Mesothelial cell of epicardium (in vitro differentiated cells): Measurements from ENCODE around the gene ACADS. TPM values are rescaled to one million over a fixed set of nuclear protein-coding genes. Genes with fewer than 3 reads are reported as not detected.
A peak's percentile ranks its signal among the peaks of the same experiment; 100 is the strongest.

ENCODE experiments used
- DNase-seq, 2 experiments: peaks; one replicate each; pipeline ENCODE4 v3.0.0; 2021; ENCODE audit warnings: low spot score in 2 of 2; ENCODE audit not compliant: unreplicated experiment in 2 of 2
- H3K27ac Mint-ChIP-seq: 2 replicates; pipeline ENCODE4 v1.8.0; 2021; ENCODE audit warnings: mixed read lengths
- H3K27me3 Mint-ChIP-seq: 2 replicates; pipeline ENCODE4 v1.8.0; 2021; ENCODE audit warnings: low read depth, mixed read lengths
- H3K36me3 Mint-ChIP-seq: 2 replicates; pipeline ENCODE4 v1.8.0; 2021; ENCODE audit warnings: mixed read lengths
- H3K4me1 Mint-ChIP-seq: 2 replicates; pipeline ENCODE4 v1.8.0; 2021; ENCODE audit warnings: mixed read lengths
- H3K4me3 Mint-ChIP-seq: 2 replicates; pipeline ENCODE4 v1.8.0; 2021; ENCODE audit warnings: mild to moderate bottlenecking, moderate library complexity, mixed read lengths
- H3K9me3 Mint-ChIP-seq: 2 replicates; pipeline ENCODE4 v1.8.0; 2021; ENCODE audit warnings: mixed read lengths
- CTCF ChIP-seq: fragments of 200-600 bp; sonication (generic); IDR thresholded peaks from one replicate; pipeline ENCODE4 v1.5.0; 2021; ENCODE audit warnings: antibody characterized with exemption; ENCODE audit not compliant: unreplicated experiment
- total RNA-seq: library from RNA; stranded (reverse); gene quantifications from 3 replicates; pipeline ENCODE4 v1.2.1, GENCODE V29; 2021

ACADS gene
- total RNA-seq, 1 donor from 2014 or later = 11.9 TPM

- Mint-ChIP-seq H3K27ac (no peak overlapping the region), H3K4me1 (no peaks in the 10 kb centered on the region), H3K9me3 (no peaks in the 10 kb centered on the region), H3K36me3 (peaks cover 22% of the 10 kb centered on the region), H3K27me3 (no peaks in the 10 kb centered on the region), H3K4me3 (no peak overlapping the region)
- no peak for TF ChIP-seq CTCF
- DNase-seq = no peak
These were observed 22.2 kb upstream of the ACADS start for GRCh38 chr12:120703311-120703942.

GRCh38 chr12:120705618-120706017 is 20.0 kb upstream of the ACADS start:
- Mint-ChIP-seq H3K9me3 (no peaks in the 10 kb centered on the region), H3K27me3 (no peaks in the 10 kb centered on the region), H3K27ac (no peak overlapping the region), H3K36me3 (peaks cover 10% of the 10 kb centered on the region), H3K4me1 (peaks cover 6% of the 10 kb centered on the region), H3K4me3 (no peak overlapping the region)
- DNase-seq = no peak
- TF ChIP-seq CTCF = no peak

GRCh38 chr12:120706029-120706428 is 19.6 kb upstream of the ACADS start:
- TF ChIP-seq CTCF = no peak
- peaks cover 6% of the 10 kb centered on the region for H3K36me3 Mint-ChIP-seq
- DNase-seq = no peak
- H3K27me3 Mint-ChIP-seq = no peaks in the 10 kb centered on the region
- peaks cover 7% of the 10 kb centered on the region for H3K4me1 Mint-ChIP-seq
- no peaks in the 10 kb centered on the region for H3K9me3 Mint-ChIP-seq
- H3K4me3 Mint-ChIP-seq = no peak overlapping the region
- no peak overlapping the region for H3K27ac Mint-ChIP-seq

GRCh38 chr12:120708651-120709050 is 17.0 kb upstream of the ACADS start:
- H3K9me3 Mint-ChIP-seq = no peaks in the 10 kb centered on the region
- H3K4me3 Mint-ChIP-seq = no peak overlapping the region
- no peak overlapping the region for H3K27ac Mint-ChIP-seq
- TF ChIP-seq CTCF = no peak
- DNase-seq = no peak
- H3K4me1 Mint-ChIP-seq = peaks cover 28% of the 10 kb centered on the region
- no peaks in the 10 kb centered on the region for H3K27me3 Mint-ChIP-seq
- peaks cover 1% of the 10 kb centered on the region for H3K36me3 Mint-ChIP-seq

- peak within 1 kb of the TSS; percentile 82 for H3K27ac Mint-ChIP-seq
- DNase-seq = peak; percentile 73 to 76
These were observed 15.4 kb upstream of the ACADS start, which contains the start of gene UNC119B for GRCh38 chr12:120710031-120710804. Gene UNC119B (plus strand): TSS chr12:120710458. CDS start chr12:120710475, 17 bp downstream.

More at GRCh38 chr12:120710031-120710804, 15.4 kb upstream of the ACADS start, which contains the start of gene UNC119B:
- Mint-ChIP-seq H3K4me1 (peaks cover 32% of the 10 kb centered on the region), H3K4me3 (peak within 1 kb of the TSS; percentile 73), H3K27me3 (no peaks in the 10 kb centered on the region), H3K9me3 (no peaks in the 10 kb centered on the region), H3K36me3 (peaks cover 9% of the 10 kb centered on the region)
- no peak for TF ChIP-seq CTCF
